WTC11 (cell line): Measurements from ENCODE around the gene STX3. TPM values are rescaled to one million over a fixed set of nuclear protein-coding genes. Genes with fewer than 3 reads are reported as not detected.
A peak's percentile ranks its signal among the peaks of the same experiment; 100 is the strongest.

Experiments used
- ATAC-seq: fragments of 200-7000 bp; cut with Tn5 transposase; 2 replicates; pipeline ENCODE4 v1.10.0; 2021; ENCODE audit warnings: mild to moderate bottlenecking, moderate library complexity
- CTCF ChIA-PET: fragments of 300-600 bp; sonication (Branson Sonifier 250); formaldehyde crosslinking; loops from one replicate; lab custom pipeline; 2021; ENCODE audit warnings: antibody characterized with exemption; lab: Charles Lee
- POLR2A ChIA-PET: fragments of 350-600 bp; sonication (Branson Sonifier 250); formaldehyde crosslinking; loops from one replicate; lab custom pipeline; 2021; ENCODE audit warnings: antibody characterized with exemption; lab: Charles Lee
- DNase-seq: peaks from one replicate; pipeline ENCODE4 v3.0.0; 2021; ENCODE audit warnings: low spot score
- H3K27ac Mint-ChIP-seq: 2 replicates; pipeline ENCODE4 v1.8.0; 2021; ENCODE audit warnings: mixed read lengths
- H3K27me3 Mint-ChIP-seq: 2 replicates; pipeline ENCODE4 v1.8.0; 2021; ENCODE audit warnings: low read depth, mild to moderate bottlenecking, moderate library complexity, mixed read lengths
- H3K36me3 Mint-ChIP-seq: 2 replicates; pipeline ENCODE4 v1.8.0; 2021; ENCODE audit warnings: mixed read lengths
- H3K4me1 Mint-ChIP-seq: 2 replicates; pipeline ENCODE4 v1.8.0; 2022; ENCODE audit warnings: mixed read lengths
- H3K4me3 Mint-ChIP-seq: 2 replicates; pipeline ENCODE4 v1.8.0; 2021; ENCODE audit warnings: mild to moderate bottlenecking, moderate library complexity, mixed read lengths
- H3K9me3 Mint-ChIP-seq: 2 replicates; pipeline ENCODE4 v1.8.0; 2021; ENCODE audit warnings: mixed read lengths
- AR ChIP-seq: fragments of 250-450 bp; sonication (Bioruptor Pico); IDR thresholded peaks from 2 replicates; pipeline ENCODE4 v1.9.0; 2021; ENCODE audit warnings: mild to moderate bottlenecking
- ARID4B ChIP-seq: sonication (generic); formaldehyde crosslinking; IDR thresholded peaks from 2 replicates; pipeline ENCODE4 v1.8.0; 2023; ENCODE audit warnings: missing genetic modification reagents, mild to moderate bottlenecking, borderline replicate concordance
- ATF6 ChIP-seq: sonication (generic); formaldehyde crosslinking; IDR thresholded peaks from 2 replicates; pipeline ENCODE4 v1.8.1; 2023; ENCODE audit warnings: mild to moderate bottlenecking, missing genetic modification reagents
- ETV6 ChIP-seq: sonication (generic); formaldehyde crosslinking; IDR thresholded peaks from 2 replicates; pipeline ENCODE4 v1.8.1; 2022; ENCODE audit warnings: mild to moderate bottlenecking, missing genetic modification reagents
- FOXJ3 ChIP-seq: sonication (generic); formaldehyde crosslinking; IDR thresholded peaks from 2 replicates; pipeline ENCODE4 v1.9.0; 2021; ENCODE audit warnings: missing genetic modification reagents, mild to moderate bottlenecking, borderline replicate concordance
- GTF2I ChIP-seq: fragments of 250-450 bp; sonication (Bioruptor Pico); conservative IDR thresholded peaks from 2 replicates; pipeline ENCODE4 v1.4.0; 2021; ENCODE audit warnings: mild to moderate bottlenecking
- IRF2 ChIP-seq: sonication (generic); formaldehyde crosslinking; IDR thresholded peaks from 2 replicates; pipeline ENCODE4 v1.8.0; 2022; ENCODE audit warnings: low read depth, missing genetic modification reagents, borderline replicate concordance
- KAT7 ChIP-seq: sonication (generic); formaldehyde crosslinking; IDR thresholded peaks from 2 replicates; pipeline ENCODE4 v1.8.1; 2023; ENCODE audit warnings: missing genetic modification reagents, mild to moderate bottlenecking, borderline replicate concordance
- MLX ChIP-seq: sonication (generic); formaldehyde crosslinking; IDR thresholded peaks from 2 replicates; pipeline ENCODE4 v1.8.1; 2023; ENCODE audit warnings: mild to moderate bottlenecking, missing genetic modification reagents, moderate library complexity
- MXD4 ChIP-seq: fragments of 250-450 bp; sonication (Bioruptor Pico); IDR thresholded peaks from 2 replicates; pipeline ENCODE4 v1.8.0; 2021; ENCODE audit warnings: mild to moderate bottlenecking, moderate library complexity, borderline replicate concordance
- NFE2L1 ChIP-seq: sonication (generic); formaldehyde crosslinking; IDR thresholded peaks from 2 replicates; pipeline ENCODE4 v1.8.1; 2023; ENCODE audit warnings: missing genetic modification reagents
- SMAD4 ChIP-seq: sonication (generic); formaldehyde crosslinking; IDR thresholded peaks from 2 replicates; pipeline ENCODE4 v1.8.0; 2022; ENCODE audit warnings: mild to moderate bottlenecking, missing genetic modification reagents
- SP1 ChIP-seq: sonication (generic); formaldehyde crosslinking; conservative IDR thresholded peaks from 2 replicates; pipeline ENCODE4 v1.8.1; 2022; ENCODE audit warnings: missing genetic modification reagents
- USF1 ChIP-seq: sonication (generic); formaldehyde crosslinking; IDR thresholded peaks from 2 replicates; pipeline ENCODE4 v1.8.0; 2022; ENCODE audit warnings: mild to moderate bottlenecking, missing genetic modification reagents
- ZBTB21 ChIP-seq: sonication (generic); formaldehyde crosslinking; IDR thresholded peaks from 2 replicates; pipeline ENCODE4 v1.8.1; 2023; ENCODE audit warnings: mild to moderate bottlenecking, missing genetic modification reagents, borderline replicate concordance
- ZNF121 ChIP-seq: sonication (generic); formaldehyde crosslinking; IDR thresholded peaks from 2 replicates; pipeline ENCODE4 v1.8.0; 2023; ENCODE audit warnings: missing genetic modification reagents
- ZNF423 ChIP-seq: fragments of 250-450 bp; sonication (Bioruptor Pico); IDR thresholded peaks from 2 replicates; pipeline ENCODE4 v2.1.2; 2022; ENCODE audit warnings: mild to moderate bottlenecking, moderate library complexity
- ZNF512 ChIP-seq: sonication (generic); formaldehyde crosslinking; IDR thresholded peaks from 2 replicates; pipeline ENCODE4 v1.8.1; 2022; ENCODE audit warnings: missing genetic modification reagents, borderline replicate concordance
- ZNF671 ChIP-seq: fragments of 250-450 bp; sonication (Bioruptor Pico); IDR thresholded peaks from 2 replicates; pipeline ENCODE4 v1.8.0; 2021; ENCODE audit warnings: mild to moderate bottlenecking
- total RNA-seq: library from RNA; stranded (reverse); gene quantifications from 3 replicates; pipeline ENCODE4 v1.2.3, GENCODE V29; 2021

The STX3 gene
- total RNA-seq, 1 experiment from 2014 or later = 52.7 TPM

- Mint-ChIP-seq H3K27ac (no peak overlapping the region), H3K36me3 (peaks cover 4% of the 10 kb centered on the region), H3K4me3 (no peak overlapping the region), H3K27me3 (no peaks in the 10 kb centered on the region), H3K9me3 (no peaks in the 10 kb centered on the region), H3K4me1 (peaks cover 71% of the 10 kb centered on the region)
- ChIA-PET CTCF (no interaction called here), POLR2A (no interaction called here)
- no peak for ATAC-seq
- TF ChIP-seq ZNF121 (CRISPR knock-in tag) = peak; percentile 97
- no peak for TF ChIP-seq ZNF512 (CRISPR knock-in tag)
- no peak for DNase-seq
Observed at GRCh38 chr11:59813364-59813763, 58.2 kb downstream of the STX3 start.

- H3K36me3 Mint-ChIP-seq = no peaks in the 10 kb centered on the region
- POLR2A ChIA-PET = no interaction called here
- peaks cover 77% of the 10 kb centered on the region for H3K4me1 Mint-ChIP-seq
- CTCF ChIA-PET = no interaction called here
- no peaks in the 10 kb centered on the region for H3K27me3 Mint-ChIP-seq
- no peaks in the 10 kb centered on the region; the same call in 1 of the 2 replicates for H3K9me3 Mint-ChIP-seq
- DNase-seq (no peak), ATAC-seq (no peak)
- H3K4me3 Mint-ChIP-seq = peak overlapping the region; percentile 61
- TF ChIP-seq MLX (CRISPR knock-in tag) = no peak
- TF ChIP-seq GTF2I (CRISPR knock-in tag) = no peak
- TF ChIP-seq SMAD4 (CRISPR knock-in tag) = no peak
- TF ChIP-seq KAT7 (CRISPR knock-in tag) = no peak
- no peak for TF ChIP-seq ETV6 (CRISPR knock-in tag)
- no peak for TF ChIP-seq FOXJ3 (CRISPR knock-in tag)
- no peak for TF ChIP-seq AR
- TF ChIP-seq ARID4B (CRISPR knock-in tag) = no peak
- TF ChIP-seq ATF6 (CRISPR knock-in tag) = no peak
- TF ChIP-seq USF1 (CRISPR knock-in tag) = no peak
- no peak for TF ChIP-seq MXD4
- TF ChIP-seq NFE2L1 (CRISPR knock-in tag) = no peak
- TF ChIP-seq ZBTB21 (CRISPR knock-in tag) = no peak
- TF ChIP-seq ZNF423 (CRISPR knock-in tag) = no peak
- TF ChIP-seq IRF2 = no peak
- no peak for TF ChIP-seq ZNF671 (CRISPR knock-in tag)
- no peak for TF ChIP-seq SP1 (CRISPR knock-in tag)
- peak overlapping the region; percentile 71 for H3K27ac Mint-ChIP-seq
Observed at GRCh38 chr11:59814021-59814420, 58.8 kb downstream of the STX3 start.
